ENCODE data around the gene ASCL3.
"Not testable (repeated sequence)": the region's sequence is repeated elsewhere in the genome, so short reads cannot be mapped to it uniquely, and the experiment has no call there.

- not testable (repeated sequence) for TF ChIP-seq EP300 (IDR thresholded peaks at IDR 0.05); CTCF (IDR thresholded peaks at IDR 0.05); POLR2AphosphoS5 (IDR thresholded peaks at IDR 0.05); POLR2A (IDR thresholded peaks at IDR 0.05; ENCODE audit: low read depth)
These were observed 44.0 kb upstream of the ASCL3 start for GRCh38 chr11:8986772-8987171.

Measured in esophagus muscularis mucosa (tissue), 4 donors.